ENCODE data around the gene SCOC.
A peak's percentile ranks its signal among the peaks of the same experiment; 100 is the strongest.

The SCOC gene

DNA sequence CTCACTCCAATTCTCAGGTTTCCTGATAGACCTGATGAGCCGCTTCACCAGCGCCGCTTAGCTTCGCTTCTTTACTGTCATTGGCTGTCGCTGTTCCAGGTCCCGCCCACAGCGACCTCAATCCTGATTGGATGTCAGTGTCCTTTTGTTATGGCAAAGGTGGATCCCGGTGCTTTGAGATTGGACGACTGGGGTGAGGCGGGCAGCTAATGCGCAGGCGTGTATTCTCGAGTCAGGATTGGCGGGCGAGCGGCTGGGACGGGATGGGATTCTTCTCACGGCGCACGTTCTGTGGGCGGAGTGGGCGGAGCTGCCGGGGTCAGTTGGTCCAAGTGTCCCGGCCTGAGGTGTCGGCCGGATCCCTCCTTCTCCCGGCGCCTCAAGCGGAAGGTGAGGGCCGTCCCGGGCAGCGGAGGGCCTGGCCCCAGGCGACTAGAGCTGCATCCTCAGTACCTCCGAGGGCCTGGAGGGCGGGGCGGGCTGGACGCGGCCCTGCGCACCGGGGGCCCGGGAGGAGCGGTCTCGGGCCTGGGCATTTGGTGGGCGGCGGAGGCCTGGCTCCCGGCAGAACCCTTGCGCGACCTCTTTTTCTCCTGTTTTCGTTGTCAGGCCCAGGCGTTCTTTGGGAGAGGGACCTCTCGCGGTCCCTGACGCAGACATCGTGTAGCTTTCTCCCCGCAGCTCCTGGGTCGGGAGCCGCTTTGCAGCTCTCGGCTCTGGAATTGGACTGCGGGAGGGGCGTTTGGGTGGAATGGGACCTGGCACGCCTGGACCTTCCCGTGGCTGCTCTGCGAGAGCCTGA is at the start of gene SCOC:
Gene SCOC (plus strand): TSS at position 319 of the 802 bp plus-strand sequence. CDS start 5,525 bp downstream, outside the sequence.
- no peaks in the 10 kb centered on the region for H3F3A ChIP-seq (ENCODE audit: insufficient read depth)
- no peaks in the 10 kb centered on the region for H3K36me3 ChIP-seq (ENCODE audit: low read length)
- H3K4me3 ChIP-seq (ENCODE audit: insufficient read depth, low read length, poor library complexity, severe bottlenecking) = peak within 1 kb of the TSS; percentile 61
- H3K79me2 ChIP-seq (ENCODE audit: insufficient read depth, low read length) = peaks cover 21% of the 10 kb centered on the region
- peak within 1 kb of the TSS; percentile 38; the same call in 1 of the 2 replicates for H3K27ac ChIP-seq (ENCODE audit: low read depth, low read length)
- no peaks in the 10 kb centered on the region for H3K9me2 ChIP-seq (replicated peaks; ENCODE audit: insufficient read depth, low read length)
- no peak for TF ChIP-seq CTCF (IDR thresholded peaks at IDR 0.05; ENCODE audit: insufficient read depth, low read length, poor library complexity, severe bottlenecking)
- H3K4me2 ChIP-seq (ENCODE audit: low read depth, low read length, poor library complexity, severe bottlenecking) = peak within 1 kb of the TSS; percentile 72
- H2AFZ ChIP-seq (ENCODE audit: low read depth, low read length, severe bottlenecking) = peak within 1 kb of the TSS; percentile 57
- H3K27me3 ChIP-seq (ENCODE audit: low read length) = no peaks in the 10 kb centered on the region
- H3K9me3 ChIP-seq (ENCODE audit: insufficient read depth, low read length) = no peaks in the 10 kb centered on the region
- peak within 1 kb of the TSS; percentile 65 for H3K9ac ChIP-seq (ENCODE audit: low read length)
- H4K20me1 ChIP-seq (ENCODE audit: low read depth, low read length) = no peaks in the 10 kb centered on the region

DNA sequence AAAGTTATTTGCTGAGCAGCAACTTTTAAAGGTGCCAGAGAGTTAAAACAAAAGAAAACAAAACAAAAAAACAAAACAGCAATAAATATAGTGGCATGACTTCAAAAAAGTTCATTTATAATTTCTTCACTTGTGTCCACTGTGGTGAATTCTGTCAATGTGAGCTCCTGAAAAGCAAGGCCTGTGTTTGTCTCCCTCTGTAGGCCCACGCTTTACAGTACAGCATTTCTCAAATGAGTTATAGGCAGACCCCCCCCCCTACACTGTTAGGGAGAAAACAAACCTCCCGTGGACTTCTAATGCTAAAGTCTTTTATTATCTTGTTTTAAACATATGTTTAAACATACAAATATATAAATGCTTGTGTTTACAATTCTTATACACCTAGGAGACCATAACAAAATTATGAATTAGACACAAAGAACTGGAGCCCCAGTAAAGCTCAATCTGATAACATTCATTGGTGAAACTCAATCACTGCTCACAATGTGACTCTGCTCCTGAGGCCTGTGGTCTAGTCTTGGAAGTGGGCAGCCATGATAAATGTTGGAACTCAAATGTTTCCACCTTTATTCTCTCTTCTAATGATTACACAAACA is 47.0 kb upstream of the SCOC start:
- Histone ChIP-seq H3K27ac (ENCODE audit: low read depth, low read length) (no peak overlapping the region), H3K4me2 (ENCODE audit: low read depth, low read length, poor library complexity, severe bottlenecking) (no peak overlapping the region), H3K9me3 (ENCODE audit: insufficient read depth, low read length) (no peaks in the 10 kb centered on the region), H3K36me3 (ENCODE audit: low read length) (no peaks in the 10 kb centered on the region), H3K9me2 (replicated peaks; ENCODE audit: insufficient read depth, low read length) (no peaks in the 10 kb centered on the region), H3K27me3 (ENCODE audit: low read length) (no peaks in the 10 kb centered on the region), H3F3A (ENCODE audit: insufficient read depth) (no peaks in the 10 kb centered on the region), H3K4me3 (ENCODE audit: insufficient read depth, low read length, poor library complexity, severe bottlenecking) (no peak overlapping the region), H3K79me2 (ENCODE audit: insufficient read depth, low read length) (no peaks in the 10 kb centered on the region), H2AFZ (ENCODE audit: low read depth, low read length, severe bottlenecking) (no peak overlapping the region), H3K9ac (ENCODE audit: low read length) (no peak overlapping the region), H4K20me1 (ENCODE audit: low read depth, low read length) (no peaks in the 10 kb centered on the region)
- TF ChIP-seq EZH2phosphoT487 (conservative IDR thresholded peaks at IDR 0.05; ENCODE audit: low read length) = no peak
- TF ChIP-seq CTCF (IDR thresholded peaks at IDR 0.05; ENCODE audit: insufficient read depth, low read length, poor library complexity, severe bottlenecking) = no peak

- Histone ChIP-seq H3K9me2 (replicated peaks; ENCODE audit: insufficient read depth, low read length) (no peaks in the 10 kb centered on the region), H4K20me1 (ENCODE audit: low read depth, low read length) (no peaks in the 10 kb centered on the region), H3K4me3 (ENCODE audit: insufficient read depth, low read length, poor library complexity, severe bottlenecking) (no peak overlapping the region), H3K27ac (ENCODE audit: low read depth, low read length) (no peak overlapping the region), H3K36me3 (ENCODE audit: low read length) (no peaks in the 10 kb centered on the region), H3K79me2 (ENCODE audit: insufficient read depth, low read length) (no peaks in the 10 kb centered on the region), H3F3A (ENCODE audit: insufficient read depth) (no peaks in the 10 kb centered on the region), H3K4me2 (ENCODE audit: low read depth, low read length, poor library complexity, severe bottlenecking) (no peak overlapping the region), H2AFZ (ENCODE audit: low read depth, low read length, severe bottlenecking) (no peak overlapping the region), H3K9me3 (ENCODE audit: insufficient read depth, low read length) (no peaks in the 10 kb centered on the region), H3K27me3 (ENCODE audit: low read length) (no peaks in the 10 kb centered on the region), H3K9ac (ENCODE audit: low read length) (no peak overlapping the region)
- TF ChIP-seq EZH2phosphoT487 (conservative IDR thresholded peaks at IDR 0.05; ENCODE audit: low read length) (no peak), CTCF (IDR thresholded peaks at IDR 0.05; ENCODE audit: insufficient read depth, low read length, poor library complexity, severe bottlenecking) (peak; percentile 33)
Observed at GRCh38 chr4:140330311-140330900, 43.0 kb upstream of the SCOC start.

All from SU-DHL-6 (cell line).